Activated CD4-positive, alpha-beta memory T cell treated with anti-CD3 and anti-CD28 coated beads for 36 hours (primary cell): ENCODE results near the gene C1orf226. TPM values are rescaled to one million over a fixed set of nuclear protein-coding genes. Genes with fewer than 3 reads are reported as not detected.
"Not testable (repeated sequence)": the region's sequence is repeated elsewhere in the genome, so short reads cannot be mapped to it uniquely, and the experiment has no call there.

Experiments used
- CTCF ChIA-PET: fragments of 350-600 bp; sonication (Branson Sonifier 250); formaldehyde crosslinking; loops from one replicate; lab custom pipeline; 2021; ENCODE audit warnings: antibody characterized with exemption, inconsistent platforms; lab: Charles Lee
- POLR2A ChIA-PET: fragments of 350-600 bp; sonication (Branson Sonifier 250); formaldehyde crosslinking; loops from one replicate; lab custom pipeline; 2021; ENCODE audit warnings: antibody characterized with exemption; lab: Charles Lee
- DNase-seq: peaks from one replicate; pipeline ENCODE4 v3.0.0-alpha.2; 2020
- H3K27ac Mint-ChIP-seq: one replicate; pipeline ENCODE4 v1.8.0; 2021; ENCODE audit warnings: mixed read lengths
- H3K27me3 Mint-ChIP-seq: one replicate; pipeline ENCODE4 v1.8.0; 2021; ENCODE audit warnings: mixed read lengths
- H3K36me3 Mint-ChIP-seq: one replicate; pipeline ENCODE4 v1.8.0; 2021; ENCODE audit warnings: mixed read lengths
- H3K4me1 Mint-ChIP-seq: one replicate; pipeline ENCODE4 v1.8.0; 2021; ENCODE audit warnings: low read depth, mixed read lengths
- H3K4me3 Mint-ChIP-seq: one replicate; pipeline ENCODE4 v1.8.0; 2021; ENCODE audit warnings: mild to moderate bottlenecking, mixed read lengths
- H3K9me3 Mint-ChIP-seq: one replicate; pipeline ENCODE4 v1.8.0; 2021; ENCODE audit warnings: mixed read lengths
- intact Hi-C: fragments of 100-400 bp; cut with micrococcal nuclease; formaldehyde crosslinking; loops from one replicate; pipeline ENCODE4 v1.15.1; 2023
- total RNA-seq, 2 experiments: library from RNA; stranded (reverse); gene quantifications; one replicate each; pipeline ENCODE4 v1.2.3, GENCODE V29; 2021

C1orf226 gene
- total RNA-seq, 2 experiments from 2014 or later, result 0.10 to 0.12 TPM

- no peaks in the 10 kb centered on the region for H3K4me1 Mint-ChIP-seq
- no peak for DNase-seq
- POLR2A ChIA-PET, result no interaction called here
- H3K27me3 Mint-ChIP-seq, result peaks cover 25% of the 10 kb centered on the region
- H3K4me3 Mint-ChIP-seq, result no peak overlapping the region
- H3K36me3 Mint-ChIP-seq, result no peaks in the 10 kb centered on the region
- CTCF ChIA-PET, result no interaction called here
- H3K9me3 Mint-ChIP-seq, result no peaks in the 10 kb centered on the region
- intact Hi-C loops, result no loop called here
- H3K27ac Mint-ChIP-seq, result no peak overlapping the region
Observed at GRCh38 chr1:162400790-162401355, 19.3 kb downstream of the C1orf226 start.

DNA sequence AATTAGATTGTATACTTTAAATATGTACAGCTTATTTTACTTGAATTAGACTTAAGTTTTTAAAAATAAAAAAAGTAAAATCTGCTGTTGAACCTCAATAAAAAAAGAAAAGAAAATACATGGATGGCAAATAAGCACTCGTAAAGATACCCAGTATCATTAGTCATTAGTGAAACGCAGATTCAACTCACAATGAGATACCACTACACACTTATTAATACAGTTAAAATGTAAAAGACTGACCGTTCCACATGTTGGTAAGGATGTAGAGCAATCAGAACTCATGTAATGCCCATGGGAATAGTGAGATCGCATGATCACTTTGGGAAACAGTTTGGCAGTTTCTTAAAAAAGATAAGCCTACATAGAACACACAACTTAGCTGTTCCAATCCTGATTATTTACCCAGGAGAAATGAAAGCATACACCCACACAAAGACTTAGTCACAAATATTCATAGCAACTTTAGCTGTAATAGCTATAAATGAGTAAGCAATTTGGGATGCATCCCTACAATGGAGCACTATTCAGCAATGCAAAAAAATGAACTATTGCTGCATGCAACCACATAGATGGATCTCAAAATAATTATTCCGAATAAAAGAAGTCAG is 23.1 kb downstream of the C1orf226 start:
- Mint-ChIP-seq H3K36me3 (no peaks in the 10 kb centered on the region), H3K4me3 (no peak overlapping the region), H3K27me3 (peaks cover 13% of the 10 kb centered on the region), H3K4me1 (no peaks in the 10 kb centered on the region), H3K9me3 (no peaks in the 10 kb centered on the region), H3K27ac (no peak overlapping the region)
- CTCF ChIA-PET, result no interaction called here
- POLR2A ChIA-PET, result no interaction called here
- intact Hi-C loops, result no loop called here
- DNase-seq, result no peak

DNA sequence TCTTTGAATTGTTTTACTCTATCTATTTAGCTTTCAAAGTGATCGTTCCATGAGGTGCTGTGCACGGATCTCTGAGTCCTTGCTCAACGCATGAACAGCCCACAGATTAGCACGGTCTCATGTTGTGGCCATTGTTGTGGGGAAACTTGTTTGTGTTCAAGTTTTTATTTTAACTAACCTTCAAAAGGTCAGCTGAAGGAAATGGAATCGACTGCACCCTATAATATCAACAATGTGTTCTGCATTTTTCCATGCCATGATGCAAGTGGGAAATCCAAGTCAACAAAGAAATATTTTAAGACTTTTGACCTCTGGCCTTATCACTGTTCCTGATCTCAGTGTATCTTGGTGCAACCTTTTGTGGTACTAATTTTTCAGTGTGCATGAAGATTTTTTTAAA is 24.3 kb downstream of the C1orf226 start:
- intact Hi-C loops, result no loop called here
- DNase-seq, result no peak
- no peak overlapping the region for H3K27ac Mint-ChIP-seq
- ChIA-PET POLR2A (no interaction called here), CTCF (no interaction called here)
- H3K4me1 Mint-ChIP-seq, result no peaks in the 10 kb centered on the region
- H3K27me3 Mint-ChIP-seq, result peaks cover 16% of the 10 kb centered on the region
- no peaks in the 10 kb centered on the region for H3K36me3 Mint-ChIP-seq
- no peak overlapping the region for H3K4me3 Mint-ChIP-seq
- no peaks in the 10 kb centered on the region for H3K9me3 Mint-ChIP-seq

GRCh38 chr1:162406811-162407210 is 25.3 kb downstream of the C1orf226 start:
- H3K36me3 Mint-ChIP-seq, result no peaks in the 10 kb centered on the region
- CTCF ChIA-PET, result interaction anchor here (0.8 kb wide), 1 partner anchor 350 kb away, joined by 4 read pairs; no protein-coding TSS in a partner anchor

GRCh38 chr1:162407539-162407938 is 26.0 kb downstream of the C1orf226 start:
- ChIA-PET POLR2A (no interaction called here), CTCF (no interaction called here)
- intact Hi-C loops, result no loop called here
- H3K9me3 Mint-ChIP-seq, result no peaks in the 10 kb centered on the region
- no peak overlapping the region for H3K4me3 Mint-ChIP-seq
- peaks cover 15% of the 10 kb centered on the region for H3K27me3 Mint-ChIP-seq
- DNase-seq, result no peak
- no peaks in the 10 kb centered on the region for H3K36me3 Mint-ChIP-seq
- no peak overlapping the region for H3K27ac Mint-ChIP-seq
- H3K4me1 Mint-ChIP-seq, result no peaks in the 10 kb centered on the region

More at GRCh38 chr1:162406811-162407210, 25.3 kb downstream of the C1orf226 start:
- intact Hi-C loops, result no loop called here
- no peak overlapping the region for H3K4me3 Mint-ChIP-seq
- no peaks in the 10 kb centered on the region for H3K9me3 Mint-ChIP-seq
- H3K27ac Mint-ChIP-seq, result no peak overlapping the region
- H3K4me1 Mint-ChIP-seq, result no peaks in the 10 kb centered on the region
- POLR2A ChIA-PET, result no interaction called here
- peaks cover 16% of the 10 kb centered on the region for H3K27me3 Mint-ChIP-seq
- DNase-seq, result no peak

DNA sequence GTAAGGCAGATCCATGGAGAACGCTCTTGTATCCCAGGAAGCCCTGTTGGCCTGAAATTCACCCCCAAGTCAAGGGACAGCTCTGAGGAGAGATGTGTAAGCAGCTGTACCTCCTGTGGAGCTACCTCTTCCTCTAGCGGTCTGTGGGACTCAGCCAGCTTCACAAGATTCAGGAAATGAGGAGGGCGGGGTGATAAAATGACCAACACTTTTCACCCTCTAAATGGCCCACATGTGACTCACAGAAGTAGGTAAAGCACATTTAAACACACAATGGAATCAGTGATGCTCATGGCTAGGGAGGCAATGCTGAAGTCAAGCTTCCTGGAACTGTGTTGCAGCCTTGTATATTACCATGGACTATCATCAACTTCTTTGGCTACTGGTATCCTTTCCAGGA is 30.5 kb downstream of the C1orf226 start, which contains the start of gene SH2D1B:
SH2D1B (minus strand) TSS at position 135 of the 400 bp plus-strand sequence; CDS start at position 15, 120 bp downstream.
- ChIA-PET POLR2A (no interaction called here), CTCF (no interaction called here)
- Mint-ChIP-seq H3K4me3 (no peak within 1 kb of the TSS), H3K27me3 (peaks cover 21% of the 10 kb centered on the region), H3K9me3 (no peaks in the 10 kb centered on the region), H3K27ac (no peak within 1 kb of the TSS), H3K36me3 (no peaks in the 10 kb centered on the region), H3K4me1 (no peaks in the 10 kb centered on the region)
- DNase-seq, result no peak
- intact Hi-C loops, result no loop called here

GRCh38 chr1:162416215-162416614 is 34.7 kb downstream of the C1orf226 start:
- ChIA-PET POLR2A (no interaction called here), CTCF (no interaction called here)
- intact Hi-C loops, result no loop called here
- peaks cover 17% of the 10 kb centered on the region for H3K27me3 Mint-ChIP-seq
- H3K36me3 Mint-ChIP-seq, result no peaks in the 10 kb centered on the region
- no peak overlapping the region for H3K27ac Mint-ChIP-seq
- no peaks in the 10 kb centered on the region for H3K4me1 Mint-ChIP-seq
- no peak overlapping the region for H3K4me3 Mint-ChIP-seq
- DNase-seq, result no peak
- H3K9me3 Mint-ChIP-seq, result no peaks in the 10 kb centered on the region

- Mint-ChIP-seq H3K27me3 (peaks cover 18% of the 10 kb centered on the region), H3K36me3 (no peaks in the 10 kb centered on the region), H3K4me1 (no peaks in the 10 kb centered on the region), H3K9me3 (no peaks in the 10 kb centered on the region), H3K4me3 (no peak overlapping the region), H3K27ac (no peak overlapping the region)
- ChIA-PET POLR2A (no interaction called here), CTCF (no interaction called here)
- DNase-seq, result no peak
- intact Hi-C loops, result no loop called here
Observed at GRCh38 chr1:162416909-162417308, 35.4 kb downstream of the C1orf226 start.

GRCh38 chr1:162417650-162418049 is 36.1 kb downstream of the C1orf226 start:
- ChIA-PET POLR2A (no interaction called here), CTCF (no interaction called here)
- Mint-ChIP-seq H3K36me3 (no peaks in the 10 kb centered on the region), H3K9me3 (no peaks in the 10 kb centered on the region), H3K27me3 (peaks cover 18% of the 10 kb centered on the region), H3K4me3 (no peak overlapping the region), H3K27ac (no peak overlapping the region), H3K4me1 (no peaks in the 10 kb centered on the region)
- DNase-seq, result no peak
- intact Hi-C loops, result no loop called here

DNA sequence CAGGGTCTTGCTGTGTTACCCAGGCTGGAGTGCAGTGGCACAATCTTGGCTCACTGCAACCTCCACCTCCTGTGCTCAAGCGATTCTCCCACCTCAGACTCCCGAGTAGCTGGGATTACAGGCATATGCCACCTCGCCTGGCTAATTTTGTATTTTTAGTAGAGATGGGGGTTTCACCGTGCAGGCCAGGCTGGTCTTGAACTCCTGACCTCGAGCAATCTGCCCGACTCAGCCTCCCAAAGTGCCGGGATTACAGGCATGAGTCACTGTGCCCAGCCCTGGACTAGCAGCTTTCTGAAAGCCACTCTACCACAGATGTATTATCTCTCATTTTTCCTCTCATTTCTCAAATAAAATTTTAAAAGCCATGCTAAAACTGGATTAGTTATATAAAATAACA is 37.1 kb downstream of the C1orf226 start:
- H3K36me3 Mint-ChIP-seq, H3K9me3 Mint-ChIP-seq, intact Hi-C loops, H3K4me1 Mint-ChIP-seq, H3K4me3 Mint-ChIP-seq, DNase-seq, CTCF ChIA-PET, POLR2A ChIA-PET, H3K27ac Mint-ChIP-seq: not testable (repeated sequence)
- peaks cover 16% of the 10 kb centered on the region for H3K27me3 Mint-ChIP-seq

- H3K9me3 Mint-ChIP-seq, H3K36me3 Mint-ChIP-seq, H3K4me3 Mint-ChIP-seq, DNase-seq, intact Hi-C loops, POLR2A ChIA-PET, H3K4me1 Mint-ChIP-seq, H3K27ac Mint-ChIP-seq: not testable (repeated sequence)
- H3K27me3 Mint-ChIP-seq, result peaks cover 18% of the 10 kb centered on the region
- CTCF ChIA-PET, result interaction anchor here (0.6 kb wide), 1 partner anchor 383 kb away, joined by 3 read pairs; no protein-coding TSS in a partner anchor
Observed at GRCh38 chr1:162419450-162419931, 38.0 kb downstream of the C1orf226 start.

DNA sequence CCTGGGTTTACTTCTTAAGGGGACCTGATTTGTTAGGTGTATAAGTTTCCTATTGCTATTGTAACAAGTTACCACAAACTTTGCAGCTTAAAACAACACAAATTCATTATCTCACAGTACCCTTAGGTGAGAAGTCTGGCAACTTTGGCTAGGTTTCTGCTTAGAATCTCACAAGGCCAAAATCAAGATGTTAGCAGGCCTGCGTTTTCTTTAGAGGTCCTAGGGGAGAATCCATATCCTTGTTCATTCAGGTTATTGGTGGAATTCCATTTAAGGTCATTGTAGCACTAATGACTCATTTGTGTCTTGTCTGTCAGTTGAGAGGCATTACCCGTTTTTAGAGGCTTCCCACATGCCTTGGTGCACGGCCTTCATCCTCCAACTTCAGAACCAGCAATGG is 38.6 kb downstream of the C1orf226 start:
- Mint-ChIP-seq H3K9me3 (no peaks in the 10 kb centered on the region), H3K27me3 (peaks cover 18% of the 10 kb centered on the region), H3K36me3 (no peaks in the 10 kb centered on the region), H3K27ac (no peak overlapping the region), H3K4me1 (no peaks in the 10 kb centered on the region), H3K4me3 (no peak overlapping the region)
- intact Hi-C loops, result no loop called here
- ChIA-PET CTCF (no interaction called here), POLR2A (no interaction called here)
- DNase-seq, result no peak
